ENCODE data around the gene STXBP6.

The STXBP6 gene

GRCh38 chr14:24784981-24785380 lies 265.0 kb downstream of the STXBP6 start:
- H3K4ac ChIP-seq (ENCODE audit: low read depth in 1 of 2, low read length in 2 of 2) = no peak overlapping the region
- no peaks in the 10 kb centered on the region for H3K4me1 ChIP-seq (ENCODE audit: control insufficient read depth, insufficient read depth, low read depth, low read length)
- no peak overlapping the region for H3K4me3 ChIP-seq (ENCODE audit: insufficient read depth in 1 of 2, low read depth in 1 of 2, low read length in 2 of 2)
- no peak overlapping the region for H3K23ac ChIP-seq (ENCODE audit: low read length in 2 of 2)
- H4K91ac ChIP-seq (ENCODE audit: low read length) = no peak overlapping the region
- H2AFZ ChIP-seq (ENCODE audit: low read depth, low read length) = no peak overlapping the region
- H3K79me1 ChIP-seq (replicated peaks; ENCODE audit: low read length, poor library complexity, severe bottlenecking) = no peaks in the 10 kb centered on the region
- no peak overlapping the region for H3K4me2 ChIP-seq (ENCODE audit: low read length, poor library complexity, severe bottlenecking)
- H3K14ac ChIP-seq (ENCODE audit: low read length in 2 of 2) = no peak overlapping the region
- no peak overlapping the region for H3K18ac ChIP-seq (ENCODE audit: low read depth in 1 of 2, low read length in 2 of 2)
- H3K9me3 ChIP-seq (ENCODE audit: control insufficient read depth, low read length) = no peaks in the 10 kb centered on the region
- no peak overlapping the region for H4K8ac ChIP-seq (ENCODE audit: low read length)
- no peak overlapping the region for H2AK5ac ChIP-seq (ENCODE audit: low read length, severe bottlenecking)
- H2BK15ac ChIP-seq (ENCODE audit: low read depth, poor library complexity, severe bottlenecking) = no peak overlapping the region
- no peak overlapping the region for H2BK12ac ChIP-seq (ENCODE audit: low read length in 2 of 2)
- H3K27ac ChIP-seq (ENCODE audit: low read length, poor library complexity, severe bottlenecking) = no peak overlapping the region
- H3K9ac ChIP-seq (ENCODE audit: low read length) = no peak overlapping the region
- no peak overlapping the region for H2BK120ac ChIP-seq (ENCODE audit: low read depth, low read length)
- DNase-seq = no peak
- no peak overlapping the region for H2BK5ac ChIP-seq (ENCODE audit: low read depth, low read length, poor library complexity, severe bottlenecking)
- H3K36me3 ChIP-seq (ENCODE audit: control insufficient read depth in 1 of 2, insufficient read depth in 2 of 2, low read depth in 1 of 2, low read length in 2 of 2) = no peaks in the 10 kb centered on the region
- no peaks in the 10 kb centered on the region for H3K27me3 ChIP-seq (ENCODE audit: control insufficient read depth in 1 of 2, insufficient read depth in 1 of 2, low read length in 2 of 2)

GRCh38 chr14:24783791-24784190 lies 266.2 kb downstream of the STXBP6 start:
- 27% methylated on average over 1 of the region's 1 CpG for WGBS
- no peak overlapping the region for H2BK12ac ChIP-seq (ENCODE audit: low read length in 2 of 2)
- H3K9ac ChIP-seq (ENCODE audit: low read length) = no peak overlapping the region
- no peaks in the 10 kb centered on the region for H3K9me3 ChIP-seq (ENCODE audit: control insufficient read depth, low read length)
- no peak overlapping the region for H2BK15ac ChIP-seq (ENCODE audit: low read depth, poor library complexity, severe bottlenecking)
- H2AK5ac ChIP-seq (ENCODE audit: low read length, severe bottlenecking) = no peak overlapping the region
- no peak overlapping the region for H3K27ac ChIP-seq (ENCODE audit: low read length, poor library complexity, severe bottlenecking)
- H3K79me1 ChIP-seq (replicated peaks; ENCODE audit: low read length, poor library complexity, severe bottlenecking) = no peaks in the 10 kb centered on the region
- H3K4me3 ChIP-seq (ENCODE audit: insufficient read depth in 1 of 2, low read depth in 1 of 2, low read length in 2 of 2) = no peak overlapping the region
- no peak for DNase-seq
- H3K4ac ChIP-seq (ENCODE audit: low read depth in 1 of 2, low read length in 2 of 2) = no peak overlapping the region
- H2BK5ac ChIP-seq (ENCODE audit: low read depth, low read length, poor library complexity, severe bottlenecking) = no peak overlapping the region
- H2BK120ac ChIP-seq (ENCODE audit: low read depth, low read length) = no peak overlapping the region
- no peaks in the 10 kb centered on the region for H3K36me3 ChIP-seq (ENCODE audit: control insufficient read depth in 1 of 2, insufficient read depth in 2 of 2, low read depth in 1 of 2, low read length in 2 of 2)
- H3K27me3 ChIP-seq (ENCODE audit: control insufficient read depth in 1 of 2, insufficient read depth in 1 of 2, low read length in 2 of 2) = no peaks in the 10 kb centered on the region
- no peak overlapping the region for H4K91ac ChIP-seq (ENCODE audit: low read length)
- H4K8ac ChIP-seq (ENCODE audit: low read length) = no peak overlapping the region
- H3K23ac ChIP-seq (ENCODE audit: low read length in 2 of 2) = peak overlapping the region in 1 of 2 experiments; percentile 72
- H3K14ac ChIP-seq (ENCODE audit: low read length in 2 of 2) = no peak overlapping the region
- no peak overlapping the region for H3K4me2 ChIP-seq (ENCODE audit: low read length, poor library complexity, severe bottlenecking)
- no peak overlapping the region for H2AFZ ChIP-seq (ENCODE audit: low read depth, low read length)
- no peaks in the 10 kb centered on the region for H3K4me1 ChIP-seq (ENCODE audit: control insufficient read depth, insufficient read depth, low read depth, low read length)
- H3K18ac ChIP-seq (ENCODE audit: low read depth in 1 of 2, low read length in 2 of 2) = no peak overlapping the region

- no peaks in the 10 kb centered on the region for H3K36me3 ChIP-seq (ENCODE audit: control insufficient read depth in 1 of 2, insufficient read depth in 2 of 2, low read depth in 1 of 2, low read length in 2 of 2)
- no peak overlapping the region for H3K4me3 ChIP-seq (ENCODE audit: insufficient read depth in 1 of 2, low read depth in 1 of 2, low read length in 2 of 2)
- no peaks in the 10 kb centered on the region for H3K27me3 ChIP-seq (ENCODE audit: control insufficient read depth in 1 of 2, insufficient read depth in 1 of 2, low read length in 2 of 2)
- H2BK120ac ChIP-seq (ENCODE audit: low read depth, low read length) = no peak overlapping the region
- no peak for DNase-seq
- H3K4me1 ChIP-seq (ENCODE audit: control insufficient read depth, insufficient read depth, low read depth, low read length) = no peaks in the 10 kb centered on the region
- no peak overlapping the region for H4K8ac ChIP-seq (ENCODE audit: low read length)
- no peak overlapping the region for H3K14ac ChIP-seq (ENCODE audit: low read length in 2 of 2)
- H3K4ac ChIP-seq (ENCODE audit: low read depth in 1 of 2, low read length in 2 of 2) = no peak overlapping the region
- H3K9ac ChIP-seq (ENCODE audit: low read length) = no peak overlapping the region
- no peak overlapping the region for H2BK5ac ChIP-seq (ENCODE audit: low read depth, low read length, poor library complexity, severe bottlenecking)
- no peak overlapping the region for H3K4me2 ChIP-seq (ENCODE audit: low read length, poor library complexity, severe bottlenecking)
- no peak overlapping the region for H2BK15ac ChIP-seq (ENCODE audit: low read depth, poor library complexity, severe bottlenecking)
- no peak overlapping the region for H2AK5ac ChIP-seq (ENCODE audit: low read length, severe bottlenecking)
- H3K23ac ChIP-seq (ENCODE audit: low read length in 2 of 2) = no peak overlapping the region
- H2BK12ac ChIP-seq (ENCODE audit: low read length in 2 of 2) = no peak overlapping the region
- no peak overlapping the region for H4K91ac ChIP-seq (ENCODE audit: low read length)
- no peaks in the 10 kb centered on the region for H3K9me3 ChIP-seq (ENCODE audit: control insufficient read depth, low read length)
- H3K27ac ChIP-seq (ENCODE audit: low read length, poor library complexity, severe bottlenecking) = no peak overlapping the region
- no peaks in the 10 kb centered on the region for H3K79me1 ChIP-seq (replicated peaks; ENCODE audit: low read length, poor library complexity, severe bottlenecking)
- no peak overlapping the region for H3K18ac ChIP-seq (ENCODE audit: low read depth in 1 of 2, low read length in 2 of 2)
- H2AFZ ChIP-seq (ENCODE audit: low read depth, low read length) = no peak overlapping the region
- WGBS = 85% methylated on average over 5 of the region's 5 CpGs
Observed at GRCh38 chr14:24780281-24780680, 269.7 kb downstream of the STXBP6 start.

- Histone ChIP-seq H2BK5ac (ENCODE audit: low read depth, low read length, poor library complexity, severe bottlenecking) (no peak overlapping the region), H2BK120ac (ENCODE audit: low read depth, low read length) (no peak overlapping the region), H2BK15ac (ENCODE audit: low read depth, poor library complexity, severe bottlenecking) (no peak overlapping the region), H3K9ac (ENCODE audit: low read length) (no peak overlapping the region), H3K79me1 (replicated peaks; ENCODE audit: low read length, poor library complexity, severe bottlenecking) (no peaks in the 10 kb centered on the region), H3K18ac (ENCODE audit: low read depth in 1 of 2, low read length in 2 of 2) (no peak overlapping the region), H3K14ac (ENCODE audit: low read length in 2 of 2) (no peak overlapping the region), H3K4me3 (ENCODE audit: insufficient read depth in 1 of 2, low read depth in 1 of 2, low read length in 2 of 2) (no peak overlapping the region), H3K36me3 (ENCODE audit: control insufficient read depth in 1 of 2, insufficient read depth in 2 of 2, low read depth in 1 of 2, low read length in 2 of 2) (no peaks in the 10 kb centered on the region), H3K4me1 (ENCODE audit: control insufficient read depth, insufficient read depth, low read depth, low read length) (no peaks in the 10 kb centered on the region), H2BK12ac (ENCODE audit: low read length in 2 of 2) (no peak overlapping the region), H3K4ac (ENCODE audit: low read depth in 1 of 2, low read length in 2 of 2) (no peak overlapping the region), H4K91ac (ENCODE audit: low read length) (no peak overlapping the region), H3K23ac (ENCODE audit: low read length in 2 of 2) (no peak overlapping the region), H3K9me3 (ENCODE audit: control insufficient read depth, low read length) (no peaks in the 10 kb centered on the region), H2AFZ (ENCODE audit: low read depth, low read length) (no peak overlapping the region), H4K8ac (ENCODE audit: low read length) (no peak overlapping the region), H3K27ac (ENCODE audit: low read length, poor library complexity, severe bottlenecking) (no peak overlapping the region), H3K4me2 (ENCODE audit: low read length, poor library complexity, severe bottlenecking) (no peak overlapping the region), H2AK5ac (ENCODE audit: low read length, severe bottlenecking) (no peak overlapping the region), H3K27me3 (ENCODE audit: control insufficient read depth in 1 of 2, insufficient read depth in 1 of 2, low read length in 2 of 2) (no peaks in the 10 kb centered on the region)
- no peak for DNase-seq
- 54% methylated on average over 1 of the region's 2 CpGs for WGBS
Observed at GRCh38 chr14:24777678-24778077, 272.3 kb downstream of the STXBP6 start.
